SK-N-SH (cell line): ENCODE results near the gene AKT3. TPM values are rescaled to one million over a fixed set of nuclear protein-coding genes. Genes with fewer than 3 reads are reported as not detected.

Experiments used
- CTCF ChIA-PET: fragments of 300-600, 350-600 bp; formaldehyde crosslinking; extraction: SDS; loops from one replicate; lab custom pipeline; 2021; lab: Yijun Ruan, JAX
- POLR2A ChIA-PET: fragments of 350-600 bp; sonication (Branson Sonifier 250); formaldehyde crosslinking; extraction: SDS; loops from one replicate; lab custom pipeline; 2020; ENCODE audit warnings: antibody characterized with exemption, inconsistent platforms; lab: Yijun Ruan, JAX
- DNase-seq: peaks from one replicate; pipeline ENCODE4 v3.0.0; 2012
- H2AFZ ChIP-seq: fragments of 200-600 bp; sonication (generic); 2 replicates; pipeline ENCODE4 v1.8.1; 2016; ENCODE audit warnings: antibody characterized with exemption, mild to moderate bottlenecking, low read depth
- H3F3A ChIP-seq: fragments of 200-600 bp; sonication (generic); replicated peaks from 2 replicates; pipeline ENCODE3; 2016; ENCODE audit warnings: antibody characterized with exemption, mild to moderate bottlenecking; ENCODE audit not compliant: insufficient read depth
- H3K27ac ChIP-seq, 2 experiments: fragments of 200-500 bp in 1 of 2; fragments of 200-600 bp in 1 of 2; sonication (Bioruptor generic) in 1 of 2; sonication (generic), shearing (Covaris generic) in 1 of 2; 2 replicates each; pipeline versions ENCODE4 v1.5.1 to v1.6.1; 2014 to 2016; ENCODE audit warnings: low read depth in 2 of 2, inconsistent platforms in 1 of 2, low read length in 1 of 2, mild to moderate bottlenecking in 1 of 2, mixed read lengths in 1 of 2
- H3K27me3 ChIP-seq: fragments of 200-600 bp; sonication (generic), shearing (Covaris generic); 2 replicates; pipeline ENCODE4 v1.6.1; 2016; ENCODE audit warnings: mixed run types; ENCODE audit not compliant: insufficient read depth
- H3K36me3 ChIP-seq, 2 experiments: fragments of 200-500 bp in 1 of 2; fragments of 200-600 bp in 1 of 2; sonication (Bioruptor generic) in 1 of 2; sonication (generic) in 1 of 2; replicated peaks in 1 of 2; 2 replicates each; pipeline versions ENCODE3 to v1.5.1; 2014 to 2016; ENCODE audit warnings: low read length in 1 of 2, mild to moderate bottlenecking in 1 of 2; ENCODE audit not compliant: insufficient read depth in 2 of 2, control insufficient read depth in 1 of 2
- H3K4me1 ChIP-seq, 2 experiments: fragments of 200-500 bp in 1 of 2; fragments of 200-600 bp in 1 of 2; sonication (Bioruptor generic) in 1 of 2; sonication (generic), shearing (Covaris generic) in 1 of 2; 2 replicates each; pipeline versions ENCODE4 v1.5.1 to v1.6.1; 2014 to 2016; ENCODE audit warnings: low read depth in 1 of 2, low read length in 1 of 2, mixed run types in 1 of 2; ENCODE audit not compliant: insufficient read depth in 2 of 2, control insufficient read depth in 1 of 2
- H3K4me2 ChIP-seq: fragments of 200-600 bp; sonication (generic), shearing (Covaris generic); 2 replicates; pipeline ENCODE4 v1.6.1; 2017; ENCODE audit warnings: mixed run types
- H3K4me3 ChIP-seq, 2 experiments: fragments of 200-500 bp in 1 of 2; fragments of 200-600 bp in 1 of 2; sonication (Bioruptor generic) in 1 of 2; sonication (generic), shearing (Covaris generic) in 1 of 2; 2 replicates each; pipeline versions ENCODE4 v1.5.1 to v1.8.1; 2014 to 2016; ENCODE audit warnings: low read depth in 2 of 2, inconsistent platforms in 1 of 2, low read length in 1 of 2, mild to moderate bottlenecking in 1 of 2, mixed read lengths in 1 of 2, moderate library complexity in 1 of 2
- H3K79me2 ChIP-seq: fragments of 200-600 bp; sonication (generic); 2 replicates; pipeline ENCODE4 v1.8.1; 2017; ENCODE audit warnings: mild to moderate bottlenecking; ENCODE audit not compliant: insufficient read depth
- H3K9ac ChIP-seq: fragments of 200-600 bp; sonication (generic); 2 replicates; pipeline ENCODE4 v1.6.1; 2017; ENCODE audit warnings: mixed run types
- H3K9me2 ChIP-seq: fragments of 200-600 bp; sonication (generic); 2 replicates; pipeline ENCODE4 v1.6.1; 2017; ENCODE audit warnings: mixed run types
- H3K9me3 ChIP-seq: fragments of 200-600 bp; sonication (generic); 2 replicates; pipeline ENCODE4 v1.6.1; 2017; ENCODE audit warnings: mixed run types, mild to moderate bottlenecking, moderate library complexity
- H4K20me1 ChIP-seq: fragments of 200-600 bp; sonication (generic); 2 replicates; pipeline ENCODE4 v1.6.1; 2017; ENCODE audit warnings: mild to moderate bottlenecking, mixed run types; ENCODE audit not compliant: insufficient read depth
- EP300 ChIP-seq, 2 experiments: IDR thresholded peaks; 2 replicates each; pipeline versions ENCODE4 v1.4.0 to v1.6.1; 2012; ENCODE audit warnings: borderline replicate concordance in 1 of 2, low read depth in 1 of 2, low read length in 1 of 2
- FOXJ3 ChIP-seq: sonication (generic); formaldehyde crosslinking; IDR thresholded peaks from 2 replicates; pipeline ENCODE4 v1.5.1; 2020; ENCODE audit warnings: mild to moderate bottlenecking, missing genetic modification reagents
- GATA2 ChIP-seq: sonication (generic); formaldehyde crosslinking; IDR thresholded peaks from 2 replicates; pipeline ENCODE4 v1.5.0; 2020; ENCODE audit warnings: mild to moderate bottlenecking, missing genetic modification reagents
- IRF3 ChIP-seq: fragments of 150-350 bp; IDR thresholded peaks from 2 replicates; pipeline ENCODE4 v1.6.1; 2016; ENCODE audit warnings: mild to moderate bottlenecking, low read depth, low read length
- MEF2A ChIP-seq: IDR thresholded peaks from 2 replicates; pipeline ENCODE4 v1.4.0; 2012; ENCODE audit warnings: low read depth, borderline replicate concordance
- MXI1 ChIP-seq: IDR thresholded peaks from 2 replicates; pipeline ENCODE4 v1.6.1; 2012; ENCODE audit warnings: mild to moderate bottlenecking, low read depth, low read length, improper control_type of control experiment
- NFIC ChIP-seq: IDR thresholded peaks from 2 replicates; pipeline ENCODE4 v1.4.0; 2012; ENCODE audit warnings: borderline replicate concordance
- POLR2AphosphoS5 ChIP-seq: IDR thresholded peaks from 2 replicates; pipeline ENCODE4 v1.6.1; 2012; ENCODE audit warnings: low read depth, low read length
- RAD21 ChIP-seq: IDR thresholded peaks from 2 replicates; pipeline ENCODE4 v1.6.1; 2012; ENCODE audit warnings: mild to moderate bottlenecking, low read length
- RFX5 ChIP-seq: IDR thresholded peaks from 2 replicates; pipeline ENCODE4 v1.6.1; 2012; ENCODE audit warnings: mild to moderate bottlenecking, improper control_type of control experiment, low read length
- SIN3A ChIP-seq: IDR thresholded peaks from 2 replicates; pipeline ENCODE4 v1.6.1; 2012; ENCODE audit warnings: low read depth, mild to moderate bottlenecking, low read length, moderate library complexity, borderline replicate concordance
- SMC3 ChIP-seq: IDR thresholded peaks from 2 replicates; pipeline ENCODE4 v1.6.1; 2012; ENCODE audit warnings: low read depth, low read length, improper control_type of control experiment
- TAF1 ChIP-seq: IDR thresholded peaks from 2 replicates; pipeline ENCODE4 v1.6.1; 2012; ENCODE audit warnings: low read depth, mild to moderate bottlenecking, low read length, moderate library complexity, borderline replicate concordance
- TCF12 ChIP-seq: IDR thresholded peaks from 2 replicates; pipeline ENCODE4 v1.4.0; 2012
- YY1 ChIP-seq: IDR thresholded peaks from 2 replicates; pipeline ENCODE4 v1.4.0; 2012; ENCODE audit warnings: low read depth, mild to moderate bottlenecking
- ZBTB33 ChIP-seq: IDR thresholded peaks from 2 replicates; pipeline ENCODE4 v1.4.0; 2012; ENCODE audit warnings: low read depth, borderline replicate concordance
- WGBS: methylation state at CpG from one replicate; pipeline ENCODE4 v1.1.6; 2017; ENCODE audit warnings: low lambda C conversion rate; 5-methylcytosine and 5-hydroxymethylcytosine counted together
- polyA plus RNA-seq, 3 experiments: library from polyadenylated mRNA; depleted of rRNA; stranded (reverse); fragments of >200 nt; gene quantifications; 2 replicates each; pipeline ENCODE4 v1.2.3, GENCODE V29; 2012
- TF ChIP-seq, protein P1 (sequence below): IDR thresholded peaks from 2 replicates; pipeline ENCODE4 v1.4.0; 2012; ENCODE audit warnings: low read depth, borderline replicate concordance

AKT3 gene
- polyA plus RNA-seq, 1 of the 3 experiments (the other 2 are of a cell fraction), result 12.7 TPM

DNA sequence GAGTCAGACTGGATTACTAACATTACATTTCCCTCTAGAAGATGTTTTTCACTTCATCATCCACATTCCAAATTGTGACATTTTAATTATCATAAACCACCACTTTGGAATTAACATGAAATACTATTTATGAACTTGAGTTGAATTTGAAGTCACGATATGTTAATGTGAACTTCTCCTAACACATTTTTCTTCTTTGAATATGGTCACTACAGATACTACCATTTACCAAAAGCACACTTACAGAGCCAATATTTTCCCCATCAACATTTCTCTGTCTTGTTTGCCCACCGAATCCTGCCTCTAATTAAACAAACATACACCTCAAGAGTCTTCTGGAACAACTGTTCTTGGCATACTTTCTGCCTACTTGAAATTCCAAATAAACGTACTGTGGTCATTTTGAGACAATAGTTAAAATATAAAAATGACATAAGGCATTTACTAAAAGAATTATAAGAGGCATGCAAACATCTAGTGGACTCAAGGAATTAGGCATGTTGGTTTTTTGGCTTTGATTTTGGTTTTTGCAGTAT, 177.4 kb downstream of the AKT3 start:
- TF ChIP-seq POLR2AphosphoS5 (no peak), EP300 (IDR thresholded peaks at IDR 0.05; ENCODE audit: borderline replicate concordance in 1 of 2, low read depth in 1 of 2, low read length in 1 of 2) (no peak), TCF12 (no peak), TAF1 (no peak), RFX5 (no peak), NFIC (no peak)
- Histone ChIP-seq H2AFZ (no peak overlapping the region), H3F3A (peaks cover 7% of the 10 kb centered on the region), H3K4me1 (no peaks in the 10 kb centered on the region; a peak in 1 of 4 replicates), H3K4me2 (no peak overlapping the region), H3K27me3 (no peaks in the 10 kb centered on the region), H3K9ac (no peak overlapping the region), H3K9me2 (no peaks in the 10 kb centered on the region), H3K27ac (no peak overlapping the region), H3K36me3 (peaks cover 12 to 28% of the 10 kb centered on the region in 2 experiments), H3K4me3 (no peak overlapping the region), H3K9me3 (no peaks in the 10 kb centered on the region), H3K79me2 (peaks cover 16% of the 10 kb centered on the region), H4K20me1 (no peaks in the 10 kb centered on the region)
- ChIA-PET CTCF (no interaction called here), POLR2A (no interaction called here)
- 95% methylated on average over 3 of the region's 3 CpGs for WGBS
- no peak for DNase-seq

GRCh38 chr1:243667591-243667990, 182.5 kb downstream of the AKT3 start:
- no peaks in the 10 kb centered on the region for H4K20me1 ChIP-seq
- peaks cover 45% of the 10 kb centered on the region for H3K79me2 ChIP-seq
- peaks cover 6 to 27% of the 10 kb centered on the region in 2 experiments for H3K36me3 ChIP-seq
- H3K4me1 ChIP-seq, result no peaks in the 10 kb centered on the region; a peak in 1 of 4 replicates
- no peak overlapping the region for H3K4me3 ChIP-seq
- CTCF ChIA-PET, result interaction anchor here (0.6 to 1.2 kb wide), 3 partner anchors 12 to 173 kb away, joined by 3 read pairs; no protein-coding TSS in a partner anchor
- TF ChIP-seq SMC3 (no peak), MXI1 (no peak), RAD21 (no peak), FOXJ3 (no peak), SIN3A (no peak), RFX5 (no peak), YY1 (no peak), GATA2 (no peak), ZBTB33 (no peak), IRF3 (no peak), MEF2A (no peak)
- TF ChIP-seq, protein P1, sequence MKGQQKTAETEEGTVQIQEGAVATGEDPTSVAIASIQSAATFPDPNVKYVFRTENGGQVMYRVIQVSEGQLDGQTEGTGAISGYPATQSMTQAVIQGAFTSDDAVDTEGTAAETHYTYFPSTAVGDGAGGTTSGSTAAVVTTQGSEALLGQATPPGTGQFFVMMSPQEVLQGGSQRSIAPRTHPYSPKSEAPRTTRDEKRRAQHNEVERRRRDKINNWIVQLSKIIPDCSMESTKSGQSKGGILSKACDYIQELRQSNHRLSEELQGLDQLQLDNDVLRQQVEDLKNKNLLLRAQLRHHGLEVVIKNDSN, result no peak
- POLR2A ChIA-PET, result no interaction called here
- H3K27ac ChIP-seq, result no peak overlapping the region
- WGBS, result 98% methylated on average over 2 of the region's 2 CpGs
- peaks cover 13% of the 10 kb centered on the region for H3F3A ChIP-seq
- no peak overlapping the region for H3K4me2 ChIP-seq
- H3K9me3 ChIP-seq, result no peaks in the 10 kb centered on the region
- H3K9me2 ChIP-seq, result no peaks in the 10 kb centered on the region
- no peaks in the 10 kb centered on the region for H3K27me3 ChIP-seq
- no peak for DNase-seq
- H2AFZ ChIP-seq, result no peak overlapping the region
- H3K9ac ChIP-seq, result no peak overlapping the region
